ENCODE results near the gene PRSS53.
"Not testable (repeated sequence)": the region's sequence is repeated elsewhere in the genome, so short reads cannot be mapped to it uniquely, and the experiment has no call there.

PRSS53 gene

GRCh38 chr16:31088459-31089183, at the start of gene PRSS53:
Gene PRSS53 (minus strand): TSS chr16:31088943. CDS start chr16:31088809, 134 bp downstream.
- H3K27ac Mint-ChIP-seq = peak within 1 kb of the TSS in 1 of 2 donors; percentile 50
- H3K4me1 Mint-ChIP-seq = peaks cover 30% of the 10 kb centered on the region
- H3K9me3 Mint-ChIP-seq = no peaks in the 10 kb centered on the region
- no peak within 1 kb of the TSS for H3K4me3 Mint-ChIP-seq
- no peaks in the 10 kb centered on the region for H3K27me3 Mint-ChIP-seq
- ATAC-seq (no peak), DNase-seq (no peak)

- not testable (repeated sequence) for DNase-seq, ATAC-seq, H3K9me3 Mint-ChIP-seq, H3K4me3 Mint-ChIP-seq, H3K27me3 Mint-ChIP-seq
- peaks cover 12% of the 10 kb centered on the region for H3K4me1 Mint-ChIP-seq
- peak overlapping the region in 1 of 2 donors; percentile 38 for H3K27ac Mint-ChIP-seq
These were observed 48.2 kb upstream of the PRSS53 start for GRCh38 chr16:31136822-31137499.

- no peaks in the 10 kb centered on the region for H3K9me3 Mint-ChIP-seq
These were observed 47.5 kb upstream of the PRSS53 start for GRCh38 chr16:31136287-31136662.

GRCh38 chr16:31135535-31136286, 47.0 kb upstream of the PRSS53 start, which contains the start of gene PRSS8:
Gene PRSS8 (minus strand): TSS chr16:31135727. CDS start chr16:31135498, 229 bp downstream.
- Mint-ChIP-seq H3K4me1 (peaks cover 1% of the 10 kb centered on the region), H3K27me3 (no peaks in the 10 kb centered on the region), H3K4me3 (no peak within 1 kb of the TSS), H3K27ac (peak within 1 kb of the TSS in 1 of 2 donors; percentile 38), H3K9me3 (no peaks in the 10 kb centered on the region)
- ATAC-seq (no peak), DNase-seq (no peak)

More at GRCh38 chr16:31136287-31136662, 47.5 kb upstream of the PRSS53 start:
- Mint-ChIP-seq H3K4me3 (no peak overlapping the region), H3K27me3 (no peaks in the 10 kb centered on the region), H3K27ac (peak overlapping the region in 1 of 2 donors; percentile 38), H3K4me1 (peaks cover 5% of the 10 kb centered on the region)
- no peak for DNase-seq
- ATAC-seq = no peak

- H3K4me1 Mint-ChIP-seq = no peaks in the 10 kb centered on the region
- H3K4me3 Mint-ChIP-seq = no peak overlapping the region
- DNase-seq (no peak), ATAC-seq (peak; percentile 16)
- H3K9me3 Mint-ChIP-seq = no peaks in the 10 kb centered on the region
- no peak overlapping the region for H3K27ac Mint-ChIP-seq
- H3K27me3 Mint-ChIP-seq = no peaks in the 10 kb centered on the region
These were observed 46.1 kb upstream of the PRSS53 start for GRCh38 chr16:31134625-31135534.

GRCh38 chr16:31134091-31134571, 45.4 kb upstream of the PRSS53 start:
- ATAC-seq = no peak
- no peak for DNase-seq
- Mint-ChIP-seq H3K27me3 (no peaks in the 10 kb centered on the region), H3K4me1 (no peaks in the 10 kb centered on the region), H3K9me3 (no peaks in the 10 kb centered on the region), H3K4me3 (no peak overlapping the region), H3K27ac (no peak overlapping the region)

GRCh38 chr16:31133046-31133501, 44.3 kb upstream of the PRSS53 start:
- ATAC-seq = no peak
- Mint-ChIP-seq H3K27ac (peak overlapping the region in 1 of 2 donors; percentile 36), H3K4me3 (no peak overlapping the region), H3K4me1 (peaks cover 6% of the 10 kb centered on the region), H3K9me3 (no peaks in the 10 kb centered on the region), H3K27me3 (no peaks in the 10 kb centered on the region)
- DNase-seq = no peak

- DNase-seq = no peak
- Mint-ChIP-seq H3K4me1 (peaks cover 6% of the 10 kb centered on the region), H3K27me3 (no peaks in the 10 kb centered on the region), H3K27ac (peak overlapping the region in 1 of 2 donors; percentile 78), H3K4me3 (no peak overlapping the region), H3K9me3 (no peaks in the 10 kb centered on the region)
- ATAC-seq = no peak
These were observed 43.7 kb upstream of the PRSS53 start for GRCh38 chr16:31132303-31132979.

- Mint-ChIP-seq H3K4me3 (no peak overlapping the region), H3K9me3 (no peaks in the 10 kb centered on the region), H3K27ac (peak overlapping the region in 1 of 2 donors; percentile 74), H3K27me3 (no peaks in the 10 kb centered on the region), H3K4me1 (peaks cover 6% of the 10 kb centered on the region)
- ATAC-seq (no peak), DNase-seq (no peak)
These were observed 43.1 kb upstream of the PRSS53 start for GRCh38 chr16:31131841-31132271.

GRCh38 chr16:31131416-31131815, 42.7 kb upstream of the PRSS53 start:
- H3K27ac Mint-ChIP-seq = no peak overlapping the region

GRCh38 chr16:31130899-31131298, 42.2 kb upstream of the PRSS53 start:
- Mint-ChIP-seq H3K27ac (peak overlapping the region in 1 of 2 donors; percentile 59), H3K27me3 (no peaks in the 10 kb centered on the region), H3K4me3 (no peak overlapping the region), H3K4me1 (peaks cover 6% of the 10 kb centered on the region), H3K9me3 (no peaks in the 10 kb centered on the region)
- DNase-seq (no peak), ATAC-seq (no peak)

More at GRCh38 chr16:31131416-31131815, 42.7 kb upstream of the PRSS53 start:
- peaks cover 6% of the 10 kb centered on the region for H3K4me1 Mint-ChIP-seq
- DNase-seq (no peak), ATAC-seq (no peak)
- no peaks in the 10 kb centered on the region for H3K27me3 Mint-ChIP-seq
- no peak overlapping the region for H3K4me3 Mint-ChIP-seq
- H3K9me3 Mint-ChIP-seq = no peaks in the 10 kb centered on the region

- no peak for DNase-seq
- H3K4me1 Mint-ChIP-seq = peaks cover 6% of the 10 kb centered on the region
- H3K4me3 Mint-ChIP-seq = no peak overlapping the region
- ATAC-seq = no peak
- H3K9me3 Mint-ChIP-seq = no peaks in the 10 kb centered on the region
- no peak overlapping the region for H3K27ac Mint-ChIP-seq
- no peaks in the 10 kb centered on the region for H3K27me3 Mint-ChIP-seq
These were observed 41.7 kb upstream of the PRSS53 start for GRCh38 chr16:31130336-31130891.

- Mint-ChIP-seq H3K4me1 (peaks cover 6% of the 10 kb centered on the region), H3K9me3 (no peaks in the 10 kb centered on the region), H3K27me3 (no peaks in the 10 kb centered on the region), H3K27ac (no peak overlapping the region), H3K4me3 (no peak overlapping the region)
- no peak for DNase-seq
- ATAC-seq = no peak
These were observed 41.0 kb upstream of the PRSS53 start for GRCh38 chr16:31129568-31130335.

All from stimulated activated naive CD8-positive, alpha-beta T cell treated with anti-CD3 and anti-CD28 coated beads, Interleukin-15, amount 100 ng/mL, for 72 hours (primary cell).